ENCODE results near the gene ZNF462. TPM values are rescaled to one million over a fixed set of nuclear protein-coding genes. Genes with fewer than 3 reads are reported as not detected.
"Not testable (repeated sequence)": the region's sequence is repeated elsewhere in the genome, so short reads cannot be mapped to it uniquely, and the experiment has no call there.

Gene ZNF462
- total RNA-seq, 4 donors from 2014 or later = 18.6 to 37.1 (median 27.3) TPM

GRCh38 chr9:106982636-106983035, 119.7 kb downstream of the ZNF462 start:
- Histone ChIP-seq H3K36me3 (peaks cover 0 to 80% (median 0%) of the 10 kb centered on the region in 3 donors), H3K27me3 (no peaks in the 10 kb centered on the region), H3K27ac (no peak overlapping the region), H3K9me3 (no peaks in the 10 kb centered on the region), H3K4me3 (no peak overlapping the region), H3K4me1 (peaks cover 0 to 3% (median 0%) of the 10 kb centered on the region in 4 donors)
- DNase-seq (ENCODE audit: low spot score in 2 of 2) = no peak
- no peak for TF ChIP-seq EP300 (IDR thresholded peaks at IDR 0.05)
- WGBS, 2 donors = 76 to 77% methylated on average over 9 of the region's 9 CpGs

- 81 to 86% methylated on average over 2 of the region's 2 CpGs for WGBS, 2 donors
- Histone ChIP-seq H3K4me3 (no peak overlapping the region), H3K27me3 (no peaks in the 10 kb centered on the region), H3K9me3 (no peaks in the 10 kb centered on the region), H3K4me1 (peaks cover 0 to 3% (median 0%) of the 10 kb centered on the region in 4 donors), H3K27ac (no peak overlapping the region), H3K36me3 (peaks cover 0 to 80% (median 0%) of the 10 kb centered on the region in 3 donors)
- DNase-seq (ENCODE audit: low spot score in 2 of 2) = no peak
- TF ChIP-seq EP300 (IDR thresholded peaks at IDR 0.05) = no peak
- no peak for TF ChIP-seq POLR2A (IDR thresholded peaks at IDR 0.05)
- TF ChIP-seq, protein P1, sequence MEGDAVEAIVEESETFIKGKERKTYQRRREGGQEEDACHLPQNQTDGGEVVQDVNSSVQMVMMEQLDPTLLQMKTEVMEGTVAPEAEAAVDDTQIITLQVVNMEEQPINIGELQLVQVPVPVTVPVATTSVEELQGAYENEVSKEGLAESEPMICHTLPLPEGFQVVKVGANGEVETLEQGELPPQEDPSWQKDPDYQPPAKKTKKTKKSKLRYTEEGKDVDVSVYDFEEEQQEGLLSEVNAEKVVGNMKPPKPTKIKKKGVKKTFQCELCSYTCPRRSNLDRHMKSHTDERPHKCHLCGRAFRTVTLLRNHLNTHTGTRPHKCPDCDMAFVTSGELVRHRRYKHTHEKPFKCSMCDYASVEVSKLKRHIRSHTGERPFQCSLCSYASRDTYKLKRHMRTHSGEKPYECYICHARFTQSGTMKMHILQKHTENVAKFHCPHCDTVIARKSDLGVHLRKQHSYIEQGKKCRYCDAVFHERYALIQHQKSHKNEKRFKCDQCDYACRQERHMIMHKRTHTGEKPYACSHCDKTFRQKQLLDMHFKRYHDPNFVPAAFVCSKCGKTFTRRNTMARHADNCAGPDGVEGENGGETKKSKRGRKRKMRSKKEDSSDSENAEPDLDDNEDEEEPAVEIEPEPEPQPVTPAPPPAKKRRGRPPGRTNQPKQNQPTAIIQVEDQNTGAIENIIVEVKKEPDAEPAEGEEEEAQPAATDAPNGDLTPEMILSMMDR (IDR thresholded peaks at IDR 0.05) = no peak
Observed at GRCh38 chr9:106983346-106983745, 120.4 kb downstream of the ZNF462 start.

- H3K4me3 ChIP-seq; H3K4me1 ChIP-seq; H3K27ac ChIP-seq; H3K9me3 ChIP-seq; DNase-seq (ENCODE audit: low spot score in 2 of 2); H3K27me3 ChIP-seq: not testable (repeated sequence)
- peaks cover 0 to 58% (median 0%) of the 10 kb centered on the region in 3 donors for H3K36me3 ChIP-seq
- 86 to 88% methylated on average over 2 of the region's 2 CpGs for WGBS, 2 donors
Observed at GRCh38 chr9:106989904-106990303, 126.9 kb downstream of the ZNF462 start.

- Histone ChIP-seq H3K27me3 (no peaks in the 10 kb centered on the region), H3K4me3 (no peak overlapping the region), H3K36me3 (peaks cover 0 to 53% (median 0%) of the 10 kb centered on the region in 3 donors), H3K4me1 (no peaks in the 10 kb centered on the region), H3K27ac (no peak overlapping the region), H3K9me3 (no peaks in the 10 kb centered on the region)
- TF ChIP-seq, protein P1 (IDR thresholded peaks at IDR 0.05) = no peak
- TF ChIP-seq POLR2A (IDR thresholded peaks at IDR 0.05) = no peak
- TF ChIP-seq EP300 (IDR thresholded peaks at IDR 0.05) = no peak
- WGBS, 2 donors = 93 to 96% methylated on average over 5 of the region's 5 CpGs
- DNase-seq (ENCODE audit: low spot score in 2 of 2) = no peak
Observed at GRCh38 chr9:106992186-106992585, 129.2 kb downstream of the ZNF462 start.

DNA sequence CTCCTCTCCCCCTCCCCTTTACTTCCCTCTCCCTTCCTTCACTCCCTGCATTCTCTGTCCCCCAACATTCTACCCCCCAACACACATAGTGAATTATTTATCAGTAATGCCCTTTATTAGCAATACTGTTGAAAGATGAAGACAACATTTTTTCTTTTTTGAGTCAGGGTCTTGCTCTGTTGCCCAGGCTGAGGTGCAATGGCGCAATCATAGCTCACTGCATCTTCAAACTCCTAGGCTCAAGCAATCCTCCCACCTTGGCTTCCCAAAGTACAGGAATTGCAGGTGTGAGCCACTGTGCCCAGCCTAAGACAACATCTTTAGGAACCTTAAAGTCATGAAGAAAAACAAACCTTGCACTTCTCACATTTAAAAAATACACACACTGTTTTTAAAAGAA, 130.6 kb downstream of the ZNF462 start:
- H3K27ac ChIP-seq = no peak overlapping the region
- WGBS, 2 donors = 95 to 100% methylated on average over 1 of the region's 1 CpG

GRCh38 chr9:106994463-106994862, 131.5 kb downstream of the ZNF462 start:
- DNase-seq (ENCODE audit: low spot score in 2 of 2) = no peak
- no peak overlapping the region for H3K4me3 ChIP-seq
- no peaks in the 10 kb centered on the region for H3K9me3 ChIP-seq
- H3K36me3 ChIP-seq = peaks cover 0 to 49% (median 0%) of the 10 kb centered on the region in 3 donors
- H3K27me3 ChIP-seq = no peaks in the 10 kb centered on the region
- no peak overlapping the region for H3K27ac ChIP-seq
- 74 to 77% methylated on average over 4 of the region's 4 CpGs for WGBS, 2 donors
- no peaks in the 10 kb centered on the region for H3K4me1 ChIP-seq
- TF ChIP-seq POLR2A (IDR thresholded peaks at IDR 0.05) (no peak), EP300 (IDR thresholded peaks at IDR 0.05) (no peak)
- TF ChIP-seq, protein P1 (IDR thresholded peaks at IDR 0.05) = no peak

More for the DNA sequence above, 130.6 kb downstream of the ZNF462 start:
- TF ChIP-seq, protein P1 (IDR thresholded peaks at IDR 0.05) = no peak
- TF ChIP-seq POLR2A (IDR thresholded peaks at IDR 0.05) = no peak
- no peak for TF ChIP-seq EP300 (IDR thresholded peaks at IDR 0.05)
- Histone ChIP-seq H3K36me3 (peaks cover 0 to 53% (median 0%) of the 10 kb centered on the region in 3 donors), H3K4me3 (no peak overlapping the region), H3K4me1 (no peaks in the 10 kb centered on the region), H3K9me3 (no peaks in the 10 kb centered on the region), H3K27me3 (no peaks in the 10 kb centered on the region)
- no peak for DNase-seq (ENCODE audit: low spot score in 2 of 2)

Measured in tibial nerve (tissue), 4 donors.